Brain microvascular endothelial cell (primary cell): Measurements from ENCODE around the gene GRID2IP.

Source experiments
- DNase-seq: peaks from one replicate; pipeline ENCODE4 v3.0.0-alpha.2; 2020
- H3K27ac ChIP-seq: fragments of 250-450 bp; sonication (Bioruptor Pico); 2 replicates; pipeline ENCODE4 v1.5.1; 2020; ENCODE audit warnings: mild to moderate bottlenecking, moderate library complexity
- H3K27me3 ChIP-seq: fragments of 250-450 bp; sonication (Bioruptor Pico); replicated peaks from 2 replicates; pipeline ENCODE4 v1.5.1; 2020; ENCODE audit warnings: mild to moderate bottlenecking
- H3K36me3 ChIP-seq: fragments of 250-450 bp; sonication (Bioruptor Pico); replicated peaks from 2 replicates; pipeline ENCODE4 v1.5.1; 2020; ENCODE audit warnings: mild to moderate bottlenecking
- H3K4me3 ChIP-seq: 2 replicates; pipeline ENCODE4 v1.5.1; 2011; ENCODE audit warnings: low read depth, mild to moderate bottlenecking, control low read depth, low read length, moderate library complexity
- in situ Hi-C: cut with HindIII; loops from 2 replicates; pipeline ENCODE4 v1.10.0; 2017; ENCODE audit warnings: low sequenced_read_pairs, low pct_ligation_motif_present
- TF ChIP-seq, protein P1 (sequence below): IDR thresholded peaks from 2 replicates; pipeline ENCODE4 v1.5.1; 2011; ENCODE audit warnings: low read depth, mild to moderate bottlenecking, moderate library complexity, low read length, control low read depth, inconsistent platforms; ENCODE audit errors: missing control alignments

The GRID2IP gene

DNA sequence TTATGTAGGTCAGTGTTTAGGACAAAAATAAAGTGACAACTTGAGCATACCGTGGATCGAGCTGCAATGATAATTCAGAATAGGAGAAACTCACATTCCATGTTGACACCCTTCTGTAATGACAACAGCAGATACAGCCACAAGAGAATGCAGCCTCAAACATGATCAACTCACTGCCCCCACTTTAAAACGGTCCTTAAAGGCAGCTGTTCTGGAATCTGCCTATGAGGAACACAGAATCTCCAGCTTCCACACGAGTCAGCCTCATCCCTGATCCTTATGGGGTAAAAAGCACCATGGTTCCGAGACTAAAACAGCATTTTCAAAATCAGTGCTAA, 71.0 kb downstream of the GRID2IP start:
- in situ Hi-C loops: no loop called here
- DNase-seq: no peak
- H3K4me3 ChIP-seq: no peak overlapping the region
- H3K36me3 ChIP-seq: peaks cover 38% of the 10 kb centered on the region
- H3K27ac ChIP-seq: no peak overlapping the region
- no peaks in the 10 kb centered on the region for H3K27me3 ChIP-seq
- TF ChIP-seq, protein P1, sequence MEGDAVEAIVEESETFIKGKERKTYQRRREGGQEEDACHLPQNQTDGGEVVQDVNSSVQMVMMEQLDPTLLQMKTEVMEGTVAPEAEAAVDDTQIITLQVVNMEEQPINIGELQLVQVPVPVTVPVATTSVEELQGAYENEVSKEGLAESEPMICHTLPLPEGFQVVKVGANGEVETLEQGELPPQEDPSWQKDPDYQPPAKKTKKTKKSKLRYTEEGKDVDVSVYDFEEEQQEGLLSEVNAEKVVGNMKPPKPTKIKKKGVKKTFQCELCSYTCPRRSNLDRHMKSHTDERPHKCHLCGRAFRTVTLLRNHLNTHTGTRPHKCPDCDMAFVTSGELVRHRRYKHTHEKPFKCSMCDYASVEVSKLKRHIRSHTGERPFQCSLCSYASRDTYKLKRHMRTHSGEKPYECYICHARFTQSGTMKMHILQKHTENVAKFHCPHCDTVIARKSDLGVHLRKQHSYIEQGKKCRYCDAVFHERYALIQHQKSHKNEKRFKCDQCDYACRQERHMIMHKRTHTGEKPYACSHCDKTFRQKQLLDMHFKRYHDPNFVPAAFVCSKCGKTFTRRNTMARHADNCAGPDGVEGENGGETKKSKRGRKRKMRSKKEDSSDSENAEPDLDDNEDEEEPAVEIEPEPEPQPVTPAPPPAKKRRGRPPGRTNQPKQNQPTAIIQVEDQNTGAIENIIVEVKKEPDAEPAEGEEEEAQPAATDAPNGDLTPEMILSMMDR: no peak

DNA sequence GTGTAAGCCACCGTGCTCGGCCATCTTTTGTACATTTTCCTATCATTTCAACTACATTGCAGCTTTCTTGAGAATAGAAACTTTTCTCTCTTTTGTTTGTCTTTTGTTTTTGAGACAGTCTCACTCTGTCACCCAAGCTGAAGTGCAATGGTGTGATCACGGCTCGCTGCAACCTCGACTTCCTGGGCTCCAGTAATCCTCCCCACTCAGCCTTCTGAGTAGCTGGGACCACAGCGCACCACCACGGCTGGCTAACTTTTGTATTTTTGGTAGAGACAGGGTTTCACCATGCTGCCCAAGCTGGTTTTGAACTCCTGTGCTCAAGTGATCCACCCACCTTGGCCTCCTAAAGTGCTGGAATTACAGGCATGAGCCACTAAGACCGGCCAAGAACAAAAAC, 72.2 kb downstream of the GRID2IP start:
- H3K4me3 ChIP-seq: no peak overlapping the region
- in situ Hi-C loops: no loop called here
- H3K27ac ChIP-seq: no peak overlapping the region
- no peaks in the 10 kb centered on the region for H3K27me3 ChIP-seq
- no peak for DNase-seq
- TF ChIP-seq, protein P1: no peak
- H3K36me3 ChIP-seq: peaks cover 47% of the 10 kb centered on the region

DNA sequence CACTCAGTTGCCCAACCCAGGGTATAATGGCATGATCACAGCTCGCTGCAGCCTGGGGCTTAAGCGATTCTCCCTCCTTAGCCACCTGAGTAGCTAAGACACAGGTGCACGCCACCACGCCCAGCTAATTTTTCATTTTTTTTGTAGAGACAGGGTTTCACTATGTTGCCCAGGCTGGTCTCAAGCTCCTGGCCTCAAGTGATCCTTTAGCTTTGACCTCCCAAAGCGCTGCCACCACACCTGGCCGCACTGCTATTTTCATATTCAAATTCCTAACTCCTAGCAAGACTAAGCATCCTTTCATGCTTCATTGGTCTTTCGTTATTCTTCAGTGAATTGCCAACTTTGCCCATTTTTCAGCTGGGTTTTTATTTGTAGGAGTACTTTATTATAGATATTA, 73.1 kb downstream of the GRID2IP start:
- no peak overlapping the region for H3K27ac ChIP-seq
- H3K27me3 ChIP-seq: no peaks in the 10 kb centered on the region
- H3K4me3 ChIP-seq: no peak overlapping the region
- H3K36me3 ChIP-seq: peaks cover 48% of the 10 kb centered on the region
- in situ Hi-C loops: no loop called here
- no peak for DNase-seq
- TF ChIP-seq, protein P1: no peak

DNA sequence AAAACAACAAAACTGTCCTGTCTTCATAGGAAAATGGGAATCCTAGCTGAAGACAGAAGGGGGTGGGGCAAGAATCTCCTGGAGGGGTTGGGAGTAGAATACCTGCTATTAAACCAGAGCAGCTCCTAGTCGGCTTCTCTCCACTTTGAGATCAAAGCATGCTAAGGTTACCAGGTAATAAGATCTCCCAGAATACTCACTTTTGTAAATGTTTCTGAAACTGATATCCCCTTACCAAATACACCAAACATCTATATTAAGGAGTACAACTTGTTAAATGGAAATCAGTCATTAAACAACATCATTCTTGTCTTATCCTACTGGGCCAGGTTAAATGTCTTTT, 74.0 kb downstream of the GRID2IP start:
- Histone ChIP-seq H3K27me3 (no peaks in the 10 kb centered on the region), H3K36me3 (peaks cover 51% of the 10 kb centered on the region), H3K27ac (no peak overlapping the region), H3K4me3 (no peak overlapping the region)
- TF ChIP-seq, protein P1: no peak
- in situ Hi-C loops: no loop called here
- no peak for DNase-seq

DNA sequence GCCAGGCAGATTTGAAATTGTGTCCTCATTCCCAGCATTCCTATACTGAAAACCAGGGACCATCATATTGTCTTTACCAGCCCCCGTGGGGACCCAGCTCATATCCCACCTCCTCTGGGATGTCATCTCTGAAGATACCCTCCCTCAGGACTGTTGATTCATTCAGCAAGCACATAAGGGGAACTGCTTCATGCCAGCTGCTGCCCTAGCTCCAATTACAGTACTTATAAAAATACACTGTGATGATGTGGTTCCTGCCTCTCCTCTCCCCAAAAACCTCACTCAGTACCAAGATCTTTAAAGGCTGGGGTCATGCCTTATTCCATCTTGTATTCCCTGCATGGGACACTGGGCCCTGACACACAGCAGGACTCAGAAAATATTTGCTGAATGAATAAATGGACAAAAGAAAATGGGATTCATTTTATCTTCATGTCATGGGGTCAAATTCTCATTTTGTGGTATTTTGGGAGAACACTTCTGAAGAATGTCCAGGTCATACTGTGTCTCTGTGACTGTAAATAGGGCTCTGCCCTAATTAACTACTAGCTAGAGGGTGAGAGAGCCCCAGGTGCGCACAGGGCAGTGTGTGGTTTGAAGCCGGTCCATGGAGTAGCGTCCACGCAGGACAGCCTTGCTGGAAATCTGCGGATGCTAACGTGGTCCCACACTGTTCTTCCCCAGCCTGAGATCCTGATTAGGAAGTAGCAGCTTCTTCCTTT, 74.5 kb downstream of the GRID2IP start:
- Histone ChIP-seq H3K27ac (no peak overlapping the region), H3K36me3 (peaks cover 52% of the 10 kb centered on the region), H3K27me3 (no peaks in the 10 kb centered on the region), H3K4me3 (no peak overlapping the region)
- TF ChIP-seq, protein P1: no peak
- in situ Hi-C loops: no loop called here
- no peak for DNase-seq
